Neural progenitor cell (in vitro differentiated cells): ENCODE results near the gene ST6GALNAC1.
A peak's percentile ranks its signal among the peaks of the same experiment; 100 is the strongest.

Experiments used
- EZH2phosphoT487 ChIP-seq: fragments of 200-600 bp; sonication (generic); IDR thresholded peaks from 2 replicates; pipeline ENCODE4 v1.6.1; 2017; ENCODE audit warnings: antibody characterized with exemption
- TF ChIP-seq, protein P1 (sequence below): fragments of 200-600 bp; sonication (generic); IDR thresholded peaks from 2 replicates; pipeline ENCODE4 v1.5.1; 2017; ENCODE audit warnings: antibody characterized with exemption, mild to moderate bottlenecking

DNA sequence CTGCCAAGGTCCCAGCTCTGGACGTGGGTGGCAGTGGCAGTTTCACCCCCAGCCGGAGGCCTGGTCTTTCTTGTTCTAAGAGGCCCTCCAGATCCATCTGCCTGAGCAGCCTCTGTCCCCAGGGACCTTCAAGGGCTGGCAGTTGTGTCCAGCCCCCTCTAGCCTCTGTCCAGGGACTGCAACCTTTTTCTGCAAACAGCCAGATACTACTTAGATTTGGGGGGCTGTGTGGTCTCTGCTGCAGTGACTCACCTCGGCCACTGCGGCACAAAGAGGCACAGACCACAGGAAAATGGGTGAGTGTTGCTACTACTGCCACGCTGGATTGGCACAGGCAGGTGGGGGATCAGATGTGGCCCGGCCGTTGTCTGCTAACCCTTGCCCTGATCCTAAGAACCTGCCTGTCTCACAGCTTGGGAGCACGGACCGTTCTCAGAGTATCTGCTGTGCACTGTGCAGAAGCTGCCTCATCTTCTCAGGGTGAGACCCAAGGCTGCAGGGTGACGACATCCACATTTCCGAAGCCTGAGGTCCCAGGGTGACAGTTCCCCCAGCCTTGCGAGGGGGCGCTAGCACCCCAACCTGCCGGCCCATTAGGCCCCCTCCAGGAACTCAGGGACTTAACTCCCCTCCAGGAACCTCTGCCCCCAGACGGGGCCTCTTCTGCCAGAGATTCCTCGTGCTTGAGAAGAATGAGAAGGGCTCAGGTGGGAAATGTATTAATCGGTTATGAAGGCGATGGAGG lies 39.6 kb upstream of the ST6GALNAC1 start:
- TF ChIP-seq, protein P1, sequence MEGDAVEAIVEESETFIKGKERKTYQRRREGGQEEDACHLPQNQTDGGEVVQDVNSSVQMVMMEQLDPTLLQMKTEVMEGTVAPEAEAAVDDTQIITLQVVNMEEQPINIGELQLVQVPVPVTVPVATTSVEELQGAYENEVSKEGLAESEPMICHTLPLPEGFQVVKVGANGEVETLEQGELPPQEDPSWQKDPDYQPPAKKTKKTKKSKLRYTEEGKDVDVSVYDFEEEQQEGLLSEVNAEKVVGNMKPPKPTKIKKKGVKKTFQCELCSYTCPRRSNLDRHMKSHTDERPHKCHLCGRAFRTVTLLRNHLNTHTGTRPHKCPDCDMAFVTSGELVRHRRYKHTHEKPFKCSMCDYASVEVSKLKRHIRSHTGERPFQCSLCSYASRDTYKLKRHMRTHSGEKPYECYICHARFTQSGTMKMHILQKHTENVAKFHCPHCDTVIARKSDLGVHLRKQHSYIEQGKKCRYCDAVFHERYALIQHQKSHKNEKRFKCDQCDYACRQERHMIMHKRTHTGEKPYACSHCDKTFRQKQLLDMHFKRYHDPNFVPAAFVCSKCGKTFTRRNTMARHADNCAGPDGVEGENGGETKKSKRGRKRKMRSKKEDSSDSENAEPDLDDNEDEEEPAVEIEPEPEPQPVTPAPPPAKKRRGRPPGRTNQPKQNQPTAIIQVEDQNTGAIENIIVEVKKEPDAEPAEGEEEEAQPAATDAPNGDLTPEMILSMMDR: peak; percentile 58
- no peak for TF ChIP-seq EZH2phosphoT487
